GM21825 (cell line): ENCODE results near the gene RAPGEF1.

Experiments
- ATAC-seq: cut with Tn5 transposase; IDR thresholded peaks from one replicate; pipeline ENCODE4 v1.9.1; 2021; ENCODE audit warnings: mild to moderate bottlenecking, moderate library complexity; ENCODE audit not compliant: unreplicated experiment

RAPGEF1 gene

DNA sequence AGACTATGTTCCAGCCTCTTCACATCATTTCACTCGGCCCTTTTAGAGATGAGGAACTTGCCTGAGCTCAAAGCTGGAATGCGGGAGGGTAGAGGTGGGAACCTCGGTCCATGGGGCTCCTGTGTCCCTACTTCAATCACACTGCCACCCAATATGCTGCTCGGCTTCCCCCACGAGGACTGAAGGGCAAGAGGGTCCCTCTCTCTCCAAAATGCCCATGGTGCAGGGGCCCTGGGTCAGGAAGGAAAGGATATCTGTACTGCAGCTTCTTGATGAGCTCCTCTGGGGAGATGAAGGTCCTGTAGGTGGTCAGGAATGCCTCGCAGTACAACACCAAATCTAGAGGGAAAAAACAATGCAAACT is 148.0 kb downstream of the RAPGEF1 start:
- no peak for ATAC-seq

DNA sequence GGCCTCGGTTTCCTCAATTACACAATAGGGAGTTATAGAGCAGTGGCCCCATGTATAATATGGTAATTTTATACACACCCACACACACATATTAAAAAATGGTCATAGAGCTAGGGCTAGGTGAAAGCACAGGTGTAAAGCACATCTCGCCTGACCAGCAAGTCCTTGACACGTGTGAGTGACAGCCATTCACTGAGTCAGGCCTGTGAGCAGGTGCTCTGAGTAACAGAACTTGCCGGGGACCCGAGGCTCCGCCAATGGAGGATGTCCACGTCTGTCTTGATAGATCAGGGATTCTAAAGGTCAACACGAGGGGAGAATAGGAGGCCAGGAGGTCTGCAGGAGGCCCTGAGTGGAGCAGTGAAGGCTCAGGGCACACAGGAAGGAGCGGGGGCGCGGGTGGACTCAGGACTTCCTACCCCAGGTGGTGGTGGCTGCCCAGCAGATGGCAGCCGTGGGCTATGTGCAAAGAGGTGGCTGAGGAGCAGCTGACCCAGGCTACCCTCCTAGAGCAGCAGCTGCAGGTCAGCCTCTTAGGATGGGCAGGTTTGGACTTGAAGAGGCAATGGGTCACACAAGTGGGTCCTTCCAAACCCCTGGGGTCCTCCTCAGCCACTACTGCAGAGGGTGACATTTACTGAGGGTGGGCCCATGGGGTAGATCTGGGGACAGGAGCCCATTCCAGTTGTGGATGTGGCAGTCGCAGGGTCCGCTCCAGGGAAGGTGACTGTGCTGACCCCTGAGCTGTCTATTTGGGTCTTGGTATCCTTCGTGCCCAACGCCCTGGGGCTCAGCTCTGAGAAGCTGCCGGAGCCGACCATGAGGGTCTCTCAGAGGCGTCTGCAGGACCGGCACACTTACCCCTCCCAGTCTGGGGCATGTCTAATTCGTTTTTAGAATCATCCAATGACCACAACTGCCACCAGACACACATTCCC is 148.7 kb downstream of the RAPGEF1 start:
- ATAC-seq, result no peak

DNA sequence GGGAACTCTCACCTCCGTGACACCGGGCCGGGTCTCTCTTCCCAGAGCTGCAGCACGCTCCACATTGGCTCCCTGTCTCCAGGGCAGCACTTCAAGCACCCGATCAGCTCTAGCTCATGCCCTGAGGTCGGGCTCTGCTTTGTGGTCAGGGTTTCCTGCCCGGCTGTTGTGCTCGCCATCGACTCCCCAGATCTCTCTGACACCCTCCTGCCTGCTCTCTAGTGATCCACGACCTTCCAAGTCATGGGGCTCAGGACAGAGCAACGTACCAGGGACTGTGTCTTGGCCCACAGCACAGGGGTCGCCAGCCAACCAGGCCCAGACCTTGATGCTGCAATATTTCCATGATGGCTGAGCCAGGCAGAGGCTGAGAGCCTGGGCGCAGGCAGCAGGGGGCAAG is 149.4 kb downstream of the RAPGEF1 start:
- ATAC-seq, result no peak

DNA sequence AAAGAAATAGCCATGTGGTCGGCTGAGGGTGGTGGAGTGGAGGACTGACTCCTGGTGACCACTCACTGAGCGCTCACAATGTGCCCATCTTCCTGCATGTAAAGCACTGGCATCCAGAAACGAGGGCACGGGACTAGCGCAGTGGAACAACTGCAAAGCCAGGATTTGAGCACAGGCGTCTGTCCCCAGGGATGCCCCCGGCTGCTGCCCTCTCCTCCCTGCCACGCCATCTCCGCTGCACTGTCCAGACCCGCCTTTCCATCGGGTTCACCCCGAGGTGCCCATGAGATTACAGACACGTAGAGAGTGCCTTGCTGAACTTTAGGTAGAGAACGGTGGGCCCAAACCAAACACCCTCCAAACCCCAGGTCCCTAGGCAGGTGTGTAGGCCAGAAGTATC is 149.9 kb downstream of the RAPGEF1 start:
- ATAC-seq, result no peak

DNA sequence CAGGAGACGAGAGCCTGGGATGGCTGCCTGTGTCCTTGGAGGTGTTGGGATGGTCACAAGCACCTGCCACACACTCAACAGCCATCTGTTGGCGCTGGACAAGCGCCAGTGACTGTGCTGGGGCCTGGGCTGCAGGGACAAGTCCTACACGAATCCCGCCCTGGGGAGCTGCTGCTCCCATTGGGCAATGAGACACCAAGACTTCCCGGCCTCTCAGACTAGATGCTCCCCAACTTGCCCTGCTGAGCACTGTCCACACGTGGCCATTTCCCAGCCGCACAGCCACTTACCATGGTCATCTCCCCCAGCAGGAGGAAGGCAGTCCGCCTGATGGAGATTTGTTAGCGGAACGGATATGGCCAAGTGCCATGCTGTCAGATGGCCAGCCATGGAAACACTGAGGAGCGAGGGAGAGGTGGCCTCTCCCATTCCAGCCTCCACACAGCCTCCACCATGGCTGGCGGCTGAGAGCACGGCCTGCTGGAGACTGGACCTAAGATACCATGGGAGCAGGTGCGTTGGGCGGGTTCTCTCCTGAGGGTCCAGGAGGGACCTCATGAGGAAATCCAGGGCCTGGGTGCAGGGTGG is 150.7 kb downstream of the RAPGEF1 start:
- no peak for ATAC-seq

DNA sequence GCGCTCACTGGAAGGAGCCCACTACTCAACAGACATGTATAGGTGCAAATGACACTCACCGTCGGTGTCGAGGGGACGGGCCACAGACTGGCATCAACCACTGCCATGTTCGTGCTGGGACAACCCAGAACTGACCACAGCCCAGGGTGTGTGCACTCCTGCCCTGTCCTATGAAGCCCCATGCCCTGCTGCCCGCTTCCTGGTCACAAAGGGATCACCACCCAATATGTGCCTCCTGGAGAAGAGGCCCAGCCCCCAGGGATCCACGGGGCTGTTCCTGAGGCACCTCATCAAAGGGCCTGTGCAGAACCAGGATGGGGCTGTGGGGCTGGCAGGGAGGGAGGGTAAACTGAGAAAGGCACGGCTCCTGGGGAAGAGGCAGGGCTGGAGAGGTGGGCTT is 151.5 kb downstream of the RAPGEF1 start:
- ATAC-seq, result no peak

DNA sequence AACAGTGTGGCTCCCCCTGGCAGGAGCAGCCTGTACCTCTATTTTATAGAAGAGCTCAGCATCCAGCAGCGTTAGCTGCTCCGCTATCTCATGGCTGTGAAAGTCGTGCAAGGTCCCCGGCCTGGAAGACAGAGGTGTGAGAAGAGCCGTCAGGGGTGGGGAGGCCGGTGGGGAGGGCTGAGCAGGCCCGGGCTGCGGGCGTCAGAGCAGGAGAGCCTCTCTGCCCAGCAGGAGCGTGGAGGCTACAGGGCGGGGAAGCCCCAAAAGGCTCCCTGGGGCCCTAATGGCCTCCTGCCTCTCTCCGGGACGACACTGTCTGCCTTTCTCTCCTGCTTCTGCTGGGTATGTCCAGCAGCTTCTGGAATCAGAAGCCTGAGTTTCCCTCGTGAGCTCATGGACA is 152.0 kb downstream of the RAPGEF1 start:
- no peak for ATAC-seq

DNA sequence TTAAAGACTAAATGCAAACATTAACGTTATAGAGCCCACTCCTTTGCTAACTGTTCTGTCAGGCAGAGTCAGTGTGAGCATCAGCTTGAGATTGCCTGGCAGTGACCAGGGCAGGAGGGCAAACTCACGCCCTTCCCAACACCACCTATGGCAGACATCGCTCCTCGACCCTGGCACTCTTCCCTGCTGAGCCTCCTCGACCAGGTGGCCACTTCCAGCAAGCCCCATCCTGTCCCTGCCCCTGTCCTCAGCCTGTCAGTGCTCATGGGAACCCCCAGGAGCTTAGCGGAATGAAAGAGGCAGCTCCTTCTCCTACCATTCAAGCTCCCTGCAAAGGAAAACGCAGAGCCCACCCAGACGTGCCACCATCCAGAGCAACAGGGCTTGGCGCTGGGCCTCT is 152.5 kb downstream of the RAPGEF1 start:
- ATAC-seq, result no peak

DNA sequence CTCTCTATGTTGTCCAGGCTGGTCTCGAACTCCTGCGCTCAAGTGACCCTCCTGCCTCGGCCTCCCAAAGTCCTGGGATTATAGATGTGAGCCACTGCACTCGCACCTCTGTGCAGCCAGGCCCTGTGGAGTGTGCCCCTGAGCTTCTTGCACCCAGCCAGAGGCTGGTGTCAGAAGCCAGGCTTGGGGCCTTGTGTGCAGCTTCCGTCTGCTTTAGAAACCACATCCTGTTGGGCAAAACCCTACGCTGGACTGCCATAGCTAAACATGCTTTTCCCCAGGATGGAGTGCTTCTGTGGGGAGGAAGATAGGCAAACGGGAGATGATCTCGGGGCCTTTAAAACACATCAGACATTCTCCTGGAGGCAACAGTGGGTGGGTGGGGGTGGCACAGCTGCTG is 154.5 kb downstream of the RAPGEF1 start:
- ATAC-seq, result no peak

DNA sequence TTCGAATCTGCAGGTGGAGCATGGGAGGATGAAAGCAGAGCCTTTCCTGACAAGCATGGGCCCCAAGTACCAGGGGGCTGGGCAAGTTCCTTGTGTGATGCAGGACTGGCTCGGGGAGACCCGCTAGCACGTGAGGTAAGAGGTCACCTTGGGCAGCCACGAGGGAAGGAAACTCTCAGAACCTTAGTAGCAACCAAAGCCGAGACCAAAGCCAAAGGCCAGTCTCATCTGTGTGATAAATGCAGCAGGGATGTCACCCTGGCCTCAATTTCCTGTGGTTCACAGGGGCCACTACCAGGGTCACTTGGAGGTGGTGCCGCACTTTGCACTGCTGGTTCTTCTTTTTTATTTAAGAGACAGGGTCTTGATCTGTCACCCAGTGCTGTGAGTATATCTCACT is 155.0 kb downstream of the RAPGEF1 start:
- ATAC-seq, result no peak

DNA sequence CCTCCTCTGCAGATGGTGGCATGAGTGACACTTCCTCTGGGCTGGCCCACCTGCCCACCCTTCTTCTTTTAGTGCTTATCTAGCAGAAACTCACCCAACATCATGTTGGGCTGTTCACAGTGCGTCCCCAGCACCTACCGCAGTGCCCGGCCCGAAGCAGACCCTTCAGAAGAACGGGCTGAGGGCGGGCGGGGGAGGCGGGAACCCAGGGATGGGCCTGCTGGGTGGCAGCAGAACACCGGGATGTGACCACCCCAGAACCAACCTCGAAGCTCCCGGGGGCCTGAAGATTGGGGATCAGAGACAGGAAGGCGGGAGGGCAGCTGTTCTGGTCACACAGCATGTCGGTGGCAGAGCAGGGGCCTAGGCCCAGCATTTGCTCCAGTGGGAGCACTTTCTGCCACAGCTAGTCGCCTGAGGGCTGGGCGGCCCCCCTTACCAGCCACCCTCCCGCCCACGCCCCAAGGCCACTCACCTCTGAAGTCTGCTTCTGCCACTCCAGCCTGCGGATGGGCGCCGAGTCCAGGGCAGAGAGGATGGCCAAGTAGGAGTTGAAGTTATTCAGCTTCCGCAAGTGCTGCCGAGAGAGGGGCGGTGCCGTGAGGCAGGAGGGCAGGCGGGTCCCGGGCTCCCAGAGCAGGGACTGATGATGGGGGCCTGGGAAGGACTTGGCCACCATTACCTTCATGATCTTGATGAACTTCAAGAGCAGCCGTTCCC is 155.9 kb downstream of the RAPGEF1 start:
- no peak for ATAC-seq

DNA sequence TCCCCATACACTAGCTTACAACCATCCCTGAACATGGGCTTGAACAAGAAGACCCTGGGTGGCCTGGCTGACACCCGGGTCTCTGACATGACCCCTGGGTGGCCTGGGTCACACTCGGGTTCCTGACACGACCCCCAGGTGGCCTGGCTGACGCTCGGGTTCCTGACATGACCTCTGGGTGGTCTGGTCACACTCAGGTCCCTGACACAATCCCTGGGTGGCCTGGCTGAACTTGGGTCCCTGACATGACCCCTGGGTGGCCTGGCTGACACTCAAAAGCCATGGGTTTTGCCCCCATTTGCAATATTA is 156.6 kb downstream of the RAPGEF1 start:
- no peak for ATAC-seq

DNA sequence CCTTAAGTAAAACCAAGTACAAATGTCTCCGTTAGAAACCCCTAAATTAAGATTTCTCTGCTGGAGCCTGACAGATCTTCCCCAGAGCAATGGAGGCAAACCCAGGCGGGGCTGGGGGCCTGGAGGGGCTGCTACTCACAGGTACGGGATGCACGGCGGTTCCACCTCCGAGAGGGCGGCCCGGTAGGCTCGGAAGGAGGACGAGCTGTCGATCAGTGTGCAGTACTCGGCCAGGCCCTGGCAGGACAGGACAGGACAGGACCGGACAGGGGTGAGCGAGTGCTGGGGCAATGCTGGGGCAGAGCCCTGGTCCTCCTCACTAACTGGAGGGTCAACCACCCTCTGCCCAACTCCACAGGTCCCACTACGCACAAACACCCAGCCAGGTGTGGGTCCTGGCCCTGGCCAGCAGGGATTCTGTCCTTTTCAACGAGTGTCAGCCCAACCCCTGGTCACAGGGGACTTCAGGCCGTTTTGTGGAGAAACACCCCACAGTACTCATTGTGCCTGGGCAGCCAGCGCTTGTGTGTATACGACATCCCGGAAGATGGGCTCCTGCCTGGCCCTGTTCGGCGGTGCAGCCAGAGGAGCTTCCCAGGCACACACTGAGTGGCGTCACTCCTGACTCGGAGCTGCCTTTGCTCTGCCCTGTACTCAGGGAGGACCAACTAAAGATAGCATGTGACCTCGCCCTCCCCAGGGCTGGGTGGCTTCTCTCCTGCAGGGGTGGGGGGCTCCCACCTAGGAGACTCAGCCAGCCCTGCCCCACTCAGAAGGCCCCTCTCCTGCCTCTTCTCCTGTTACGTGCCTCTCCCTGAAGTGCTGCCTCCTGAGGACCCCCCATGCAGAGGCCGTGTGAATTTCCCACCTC is 157.2 kb downstream of the RAPGEF1 start:
- ATAC-seq, result no peak

DNA sequence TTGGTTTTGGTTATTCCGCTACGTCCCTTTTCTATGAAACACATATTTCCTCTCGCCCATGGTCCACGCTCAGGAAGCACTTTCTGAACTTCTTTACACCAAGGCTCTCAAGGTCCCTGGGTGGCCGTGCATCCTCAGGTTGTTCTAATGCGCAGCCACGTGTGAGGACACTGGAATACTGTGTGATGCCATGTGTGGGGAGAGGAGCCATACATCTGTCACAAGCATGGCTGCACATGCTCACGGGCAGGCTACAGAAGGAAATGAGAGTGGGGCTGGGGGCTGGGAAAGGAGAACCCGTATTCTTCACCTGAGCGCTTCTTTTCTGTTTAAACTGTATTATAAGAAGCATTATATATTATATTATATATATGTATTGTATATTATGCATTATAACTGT is 157.8 kb downstream of the RAPGEF1 start:
- ATAC-seq, result no peak

DNA sequence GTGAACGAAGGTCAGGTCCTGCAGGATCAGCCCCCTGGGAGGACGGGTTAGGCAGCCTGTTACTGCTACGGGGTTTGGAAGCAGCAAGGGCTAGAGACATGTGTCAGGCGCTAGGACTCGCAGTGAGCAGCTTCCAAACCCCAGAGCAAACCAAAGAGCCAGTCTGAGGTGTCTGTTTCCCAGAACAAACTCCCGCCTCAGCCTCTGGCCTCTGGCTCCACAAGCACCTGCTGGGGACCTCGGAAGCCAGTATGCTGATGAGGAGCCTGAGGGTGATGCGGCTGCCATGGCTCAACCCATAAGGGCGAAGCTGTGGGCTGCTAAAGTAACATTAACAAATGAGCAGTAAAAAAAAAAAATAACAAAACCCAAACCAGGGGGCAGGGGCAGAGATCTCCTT is 159.5 kb downstream of the RAPGEF1 start:
- ATAC-seq, result no peak

DNA sequence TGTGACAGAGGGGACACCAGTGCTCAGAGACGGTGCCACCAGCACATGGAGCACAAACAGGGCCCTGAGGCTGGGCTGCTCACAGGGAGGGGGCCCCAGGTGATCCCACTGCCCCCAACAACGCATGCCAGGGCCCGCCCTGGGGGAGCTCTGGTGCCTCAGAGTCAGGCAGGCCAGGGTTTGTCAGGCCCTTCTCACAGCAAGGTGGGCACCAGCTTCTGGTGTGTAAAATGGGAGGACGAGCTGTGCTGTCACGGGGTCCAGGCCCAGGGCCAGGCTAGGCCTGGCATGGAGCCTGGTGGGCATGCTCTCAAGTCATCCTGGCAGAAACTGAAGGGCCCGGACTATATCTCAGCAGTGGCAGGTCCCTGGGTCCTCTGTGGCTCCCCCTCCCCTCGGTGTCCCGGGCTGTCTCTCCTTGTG is 160.1 kb downstream of the RAPGEF1 start:
- no peak for ATAC-seq

DNA sequence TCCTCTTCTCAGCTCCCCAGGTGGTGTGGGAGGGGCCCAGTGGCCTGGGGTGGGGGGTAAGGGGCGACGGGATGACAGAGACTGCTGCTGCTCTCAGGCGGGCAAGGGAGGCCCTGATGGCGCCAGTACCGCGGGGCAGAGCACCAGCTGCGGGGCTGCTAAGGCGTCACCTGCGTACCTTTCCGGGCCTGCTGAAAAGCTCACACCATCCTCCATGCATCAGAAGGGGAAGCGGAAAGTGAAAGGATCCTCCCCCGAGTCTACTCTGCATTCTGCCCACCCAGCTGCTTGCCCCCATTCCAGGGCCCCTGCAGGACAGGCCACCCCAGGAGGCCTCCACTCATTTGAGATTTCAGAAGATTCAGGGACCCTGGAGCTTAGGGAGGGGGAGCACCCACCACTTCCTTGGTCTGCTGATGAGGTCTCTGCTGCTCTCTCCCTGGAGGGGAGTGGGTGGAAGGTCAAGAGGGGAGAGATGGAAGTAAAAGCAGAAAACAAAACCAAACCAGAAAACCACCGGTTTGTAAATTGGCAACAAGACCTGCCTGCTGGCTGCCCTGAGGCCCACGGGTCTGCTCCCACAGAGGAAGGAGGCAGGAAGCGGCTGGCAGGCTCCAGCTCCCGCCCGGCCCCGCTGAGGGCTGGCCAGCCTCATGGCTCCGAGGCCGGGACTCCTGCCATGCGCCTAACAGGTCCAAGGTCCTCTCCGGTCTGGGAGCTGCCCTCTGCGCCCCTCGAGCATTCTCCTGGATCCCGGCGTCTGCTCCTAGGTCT is 161.0 kb downstream of the RAPGEF1 start:
- ATAC-seq, result peak; percentile 56

DNA sequence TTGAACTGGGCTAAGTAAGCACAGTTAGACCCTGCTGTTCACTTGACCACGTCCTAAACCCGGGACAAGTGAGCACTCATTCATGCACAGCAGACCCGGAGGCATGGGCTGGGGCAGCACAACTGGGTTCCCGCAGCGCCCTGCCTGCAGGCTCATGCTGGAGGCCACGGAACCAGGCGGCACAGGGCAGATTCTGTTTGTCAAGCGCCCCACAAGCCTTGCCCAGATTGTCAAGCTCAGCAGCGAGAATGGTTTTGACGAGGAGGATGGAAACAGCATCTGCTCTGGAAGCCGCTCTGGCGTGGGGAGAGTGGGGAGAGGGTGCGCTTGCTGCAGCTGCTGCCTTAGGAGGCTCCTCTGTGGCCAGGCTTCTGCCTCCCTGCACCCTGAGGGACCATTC is 161.9 kb downstream of the RAPGEF1 start:
- no peak for ATAC-seq

DNA sequence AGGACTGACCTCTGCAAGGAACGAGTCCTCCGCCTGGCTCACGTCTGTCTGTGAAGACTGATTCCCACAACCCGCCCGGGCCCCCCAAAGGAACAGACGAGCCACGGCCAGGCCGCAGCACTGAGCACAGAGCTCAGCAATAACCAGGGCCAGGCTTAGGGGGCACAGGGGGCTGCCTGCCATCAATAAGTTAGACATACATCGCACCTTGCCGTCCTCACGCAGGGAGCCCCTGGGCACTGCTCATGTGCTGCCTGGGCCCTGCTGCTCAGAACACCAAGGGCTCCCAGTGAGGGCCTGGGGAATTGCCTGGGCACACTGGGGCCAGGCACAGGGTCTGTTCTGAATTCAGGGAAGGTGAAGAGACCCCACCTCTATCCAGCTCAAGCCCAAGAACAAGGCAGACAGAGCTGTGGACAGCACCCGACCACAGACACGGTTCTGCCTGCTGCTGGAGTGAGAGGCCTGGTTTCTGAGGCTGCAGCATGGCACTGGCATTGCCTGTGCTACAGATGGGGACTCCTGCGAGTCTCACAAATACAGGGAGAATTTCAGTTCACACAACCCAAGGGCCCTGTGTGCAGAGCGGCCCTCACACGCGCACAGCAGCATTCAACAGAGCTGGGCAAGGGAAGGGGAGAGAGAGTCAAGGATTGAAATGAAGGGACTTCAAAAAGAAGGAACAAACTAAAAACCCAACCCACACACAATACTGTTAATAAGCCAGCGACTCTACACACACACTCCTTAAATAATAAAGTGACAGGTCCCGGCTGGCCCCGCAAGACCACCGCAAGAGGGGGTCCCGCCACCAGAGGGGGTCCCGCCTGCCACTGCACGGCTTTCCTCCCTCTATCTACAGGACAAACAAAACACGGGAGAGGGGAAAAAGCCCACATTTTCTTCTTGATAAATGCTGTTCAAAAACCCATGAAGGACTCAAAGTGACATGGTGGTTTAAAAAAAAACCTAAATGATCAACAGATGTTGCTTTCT is 162.6 kb downstream of the RAPGEF1 start:
- no peak for ATAC-seq
